GM18867 (cell line): ENCODE data around the gene RTN4RL1.
"Not testable (repeated sequence)": the region's sequence is repeated elsewhere in the genome, so short reads cannot be mapped to it uniquely, and the experiment has no call there.

Experiments
- ATAC-seq: cut with Tn5 transposase; IDR thresholded peaks from one replicate; pipeline ENCODE4 v1.9.1; 2021; ENCODE audit warnings: mild to moderate bottlenecking, moderate library complexity; ENCODE audit not compliant: unreplicated experiment

RTN4RL1 gene

DNA sequence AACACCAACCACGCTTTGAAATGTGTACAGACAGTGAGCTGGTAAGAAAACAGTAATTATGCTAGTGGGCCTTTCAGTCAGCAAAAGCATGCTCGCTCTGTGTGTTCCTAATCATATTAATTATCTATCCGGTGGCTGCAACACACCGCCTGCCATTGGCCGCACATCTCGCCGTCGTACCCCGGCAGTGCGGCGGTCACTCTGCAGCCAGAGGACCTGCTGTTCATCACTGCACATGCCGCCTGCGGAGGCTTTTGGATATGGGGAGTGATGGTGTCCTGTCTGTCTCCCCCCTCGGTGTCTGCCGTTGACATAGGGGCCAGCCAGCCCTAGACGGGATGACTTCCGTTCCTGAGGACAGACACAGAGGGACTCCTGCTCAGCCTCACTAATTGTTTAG is 126.8 kb downstream of the RTN4RL1 start:
- ATAC-seq, result no peak

DNA sequence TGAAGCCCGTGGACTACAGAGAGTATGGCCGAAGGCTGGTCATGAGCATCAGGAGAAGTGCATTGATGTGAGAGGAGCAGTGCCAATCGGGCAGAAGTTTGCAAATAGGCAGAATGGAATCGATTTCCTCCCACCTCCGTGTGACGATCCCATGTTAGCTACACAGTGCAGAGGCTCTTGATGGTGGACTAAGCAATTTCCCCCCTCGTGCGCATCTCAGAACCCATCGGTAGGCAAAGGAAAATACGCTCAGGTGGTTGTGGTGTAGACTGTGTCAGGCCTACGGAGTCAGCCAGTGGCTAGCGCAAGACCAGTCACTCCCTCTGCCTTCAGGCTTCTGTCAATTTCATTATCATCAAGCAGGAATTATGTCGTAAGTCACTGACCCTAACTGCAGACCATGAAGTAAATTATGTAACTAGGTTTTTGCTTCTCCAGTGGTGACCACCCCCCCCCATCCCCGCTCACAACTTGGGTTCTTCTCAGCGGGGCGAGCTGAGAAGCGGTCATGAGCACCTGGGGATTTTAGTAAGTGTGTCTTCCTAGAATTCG is 128.0 kb downstream of the RTN4RL1 start:
- ATAC-seq, result no peak

DNA sequence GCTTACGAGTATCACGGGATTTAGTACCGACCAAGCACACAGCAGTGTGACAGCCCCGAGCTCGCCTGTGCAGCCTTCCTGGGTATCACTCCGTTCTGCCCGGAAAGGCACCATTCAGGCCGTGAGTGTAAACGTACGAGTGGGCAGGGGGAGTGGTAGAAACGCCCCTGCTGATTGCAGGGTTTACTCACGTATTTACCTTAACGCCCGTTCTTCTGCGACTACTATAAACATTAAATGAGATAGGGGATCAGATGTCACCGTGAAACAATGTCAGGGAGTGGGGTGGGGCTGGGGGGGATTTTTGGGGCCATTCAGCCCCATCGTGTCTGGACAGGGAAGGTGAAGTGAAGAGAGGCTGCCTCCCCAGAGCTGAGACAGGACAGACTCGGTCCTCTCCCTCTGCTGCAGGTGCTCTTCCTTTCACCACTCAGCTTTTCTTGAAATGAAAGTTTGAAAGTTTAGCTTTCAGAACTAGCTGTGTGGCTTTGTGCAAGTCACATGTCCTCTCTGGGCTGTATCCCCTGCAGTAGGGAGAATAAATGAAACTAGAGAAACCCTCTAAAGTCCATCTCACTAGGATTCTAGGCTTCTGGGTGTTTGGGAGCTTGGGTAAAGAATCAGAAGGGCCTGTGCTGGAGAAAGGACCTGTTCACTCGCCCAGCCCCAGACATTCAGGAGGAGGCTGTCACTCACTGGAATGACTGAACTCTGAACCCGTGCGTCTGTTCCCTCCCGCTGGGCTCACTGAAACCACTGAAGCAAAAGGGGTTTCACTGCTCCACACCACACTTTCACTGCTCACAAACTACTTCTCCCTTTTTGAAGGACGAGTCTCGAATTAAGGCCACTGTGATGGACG is 128.7 kb downstream of the RTN4RL1 start:
- ATAC-seq, result peak; percentile 47

DNA sequence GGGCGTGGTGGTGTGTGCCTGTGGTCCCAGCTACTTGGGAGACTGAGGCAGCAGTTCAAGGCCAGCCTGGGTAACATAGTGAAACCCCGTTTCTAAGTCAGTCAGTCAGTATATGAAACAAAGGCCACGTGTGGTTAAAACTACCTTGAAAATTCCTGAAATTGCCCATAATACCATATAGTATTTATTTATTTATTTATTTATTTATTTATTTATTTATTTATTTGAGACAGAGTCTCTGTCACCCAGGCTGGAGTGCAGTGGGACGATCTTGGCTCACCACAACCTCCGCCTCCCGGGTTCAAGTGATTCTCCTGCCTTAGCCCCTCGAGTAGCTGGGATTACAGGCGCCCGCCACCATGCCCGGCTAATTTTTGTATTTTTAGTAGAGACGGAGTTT is 129.7 kb downstream of the RTN4RL1 start:
- ATAC-seq, result not testable (repeated sequence)

DNA sequence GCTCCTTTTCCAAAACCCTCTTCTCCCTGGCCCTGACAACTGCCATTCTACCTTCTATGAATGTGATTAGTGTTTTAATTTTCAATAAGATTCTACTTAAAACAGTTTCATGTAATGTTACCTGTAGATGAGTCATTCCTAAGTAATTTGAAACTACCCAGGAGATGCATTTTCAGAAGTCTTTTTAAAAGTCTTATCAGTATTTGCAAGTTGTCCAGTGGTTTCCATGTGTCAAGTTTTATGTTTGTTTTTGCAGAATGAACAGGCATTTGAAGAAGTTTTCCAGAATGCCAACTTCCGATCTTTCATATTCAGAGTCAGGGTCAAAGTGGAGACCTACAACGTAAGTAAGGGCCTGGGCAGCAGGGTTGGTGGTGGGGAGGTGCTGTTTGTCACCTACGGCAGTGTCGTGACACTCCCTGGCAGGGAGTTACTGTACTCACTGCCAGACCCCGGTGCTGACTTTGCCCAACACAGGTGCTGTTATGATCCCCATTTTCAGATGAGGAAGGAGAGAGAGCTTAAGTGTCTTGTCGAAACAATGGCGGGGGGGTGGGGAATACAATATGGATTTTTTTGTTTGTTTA is 130.3 kb downstream of the RTN4RL1 start:
- no peak for ATAC-seq

DNA sequence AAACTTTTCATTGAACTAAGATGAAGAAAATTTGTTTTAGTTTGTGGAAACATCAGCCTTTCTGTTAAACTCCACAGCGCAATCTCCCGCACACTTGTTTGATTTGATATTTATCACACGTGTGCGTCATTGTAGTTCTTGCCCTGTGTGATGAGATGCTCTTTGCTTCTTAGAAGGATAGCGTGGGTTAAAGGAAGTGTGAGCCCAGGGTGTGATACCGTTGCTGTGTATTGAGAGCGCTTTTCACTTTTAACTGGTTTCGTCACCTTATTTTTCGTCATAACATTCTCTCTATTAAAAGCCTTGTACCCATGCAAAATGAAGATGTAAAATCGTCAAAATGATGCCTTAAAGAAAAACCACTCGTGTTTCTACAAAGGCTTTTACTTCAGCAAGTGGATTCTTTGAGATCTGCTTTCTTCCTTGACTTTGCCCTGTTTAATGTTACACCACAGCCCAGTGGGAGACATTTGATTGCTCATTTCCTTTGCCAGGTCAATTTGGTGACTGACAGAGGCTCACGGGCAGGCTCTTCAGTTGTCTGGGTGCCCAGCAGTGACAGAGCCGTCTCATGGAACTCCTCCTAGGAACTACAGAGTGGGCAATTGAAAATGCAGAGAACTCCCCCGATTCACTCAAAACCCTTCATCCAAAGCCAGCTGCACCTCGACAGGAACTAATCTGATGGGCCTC is 134.2 kb downstream of the RTN4RL1 start:
- ATAC-seq, result no peak

DNA sequence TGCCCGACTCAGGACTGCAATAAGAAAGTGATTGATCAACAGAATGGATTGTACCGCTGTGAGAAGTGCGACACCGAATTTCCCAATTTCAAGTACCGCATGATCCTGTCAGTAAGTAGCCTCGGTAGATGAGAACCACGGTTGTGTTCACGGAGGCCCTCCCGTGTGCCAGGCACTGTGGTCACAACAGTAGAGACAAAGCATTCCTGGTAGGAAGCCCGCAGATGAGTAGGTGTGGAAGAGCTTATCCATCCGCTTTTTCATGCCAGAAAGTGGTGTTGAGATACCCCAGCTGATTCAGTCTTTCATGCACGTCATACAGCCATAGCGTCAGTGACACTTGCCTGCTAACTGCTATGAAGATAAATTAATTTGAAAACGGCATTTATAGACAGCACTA is 136.4 kb downstream of the RTN4RL1 start:
- ATAC-seq, result no peak
